Neuron (in vitro differentiated cells): Measurements from ENCODE around the gene CFAP100.

Experiments used
- H2AFZ ChIP-seq: one replicate; pipeline ENCODE4 v1.6.1; 2013; ENCODE audit warnings: low read depth, mild to moderate bottlenecking, inconsistent platforms, low read length, moderate library complexity
- H3K27me3 ChIP-seq: one replicate; pipeline ENCODE4 v1.6.1; 2013; ENCODE audit warnings: low read length; ENCODE audit not compliant: insufficient read depth
- H3K36me3 ChIP-seq: one replicate; pipeline ENCODE4 v1.6.1; 2013; ENCODE audit warnings: low read length; ENCODE audit not compliant: insufficient read depth
- H3K4me1 ChIP-seq: one replicate; pipeline ENCODE4 v1.6.1; 2013; ENCODE audit warnings: low read length; ENCODE audit not compliant: insufficient read depth
- H3K4me3 ChIP-seq: 2 replicates; pipeline ENCODE4 v1.5.1; 2013; ENCODE audit warnings: mild to moderate bottlenecking, low read length, moderate library complexity
- H3K9me3 ChIP-seq: one replicate; pipeline ENCODE4 v1.6.1; 2013; ENCODE audit warnings: low read length

The CFAP100 gene

DNA sequence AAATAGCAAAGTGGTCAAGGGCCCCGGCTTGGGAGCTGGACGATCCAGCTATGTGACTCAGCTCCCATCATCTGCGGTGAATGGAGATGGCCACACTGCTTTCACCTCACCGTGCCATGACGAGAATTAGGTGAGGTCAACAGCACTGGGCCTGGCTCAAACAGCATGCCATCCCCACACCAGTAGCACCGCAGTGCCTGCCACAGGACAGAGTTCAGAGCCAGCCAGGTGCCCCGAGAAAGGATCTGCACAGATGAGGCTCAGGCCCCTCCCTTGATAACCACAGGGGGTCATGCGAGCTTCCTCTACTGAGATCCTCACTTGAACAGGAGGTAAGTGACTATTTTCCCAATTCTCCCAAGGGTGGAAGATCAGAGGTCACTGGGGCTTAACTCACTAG, 51.6 kb downstream of the CFAP100 start:
- peaks cover 26% of the 10 kb centered on the region for H3K36me3 ChIP-seq
- H3K27me3 ChIP-seq: no peaks in the 10 kb centered on the region
- H3K4me3 ChIP-seq: no peak overlapping the region
- no peaks in the 10 kb centered on the region for H3K4me1 ChIP-seq
- no peaks in the 10 kb centered on the region for H3K9me3 ChIP-seq
- no peak overlapping the region for H2AFZ ChIP-seq

DNA sequence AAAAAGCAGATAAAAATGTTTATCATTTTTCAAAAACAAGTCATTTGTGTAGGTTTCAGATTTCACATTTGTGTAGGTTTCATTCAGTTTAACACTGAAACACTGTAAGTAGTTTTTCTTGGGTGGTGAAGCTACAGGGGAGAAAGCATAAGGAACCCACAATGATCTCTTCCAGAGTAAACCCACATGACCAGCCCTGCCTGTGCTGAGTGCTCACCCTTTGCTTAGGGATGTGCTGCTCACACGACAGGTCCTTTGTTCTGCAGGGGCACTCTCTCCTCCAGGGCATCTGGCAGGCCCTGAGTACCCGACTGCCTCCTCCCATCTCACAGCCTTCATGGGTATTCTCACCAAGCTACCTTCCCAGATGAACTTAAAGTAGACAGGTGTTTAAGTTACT, 52.1 kb downstream of the CFAP100 start:
- Histone ChIP-seq H3K4me3 (no peak overlapping the region), H2AFZ (no peak overlapping the region), H3K27me3 (no peaks in the 10 kb centered on the region), H3K4me1 (no peaks in the 10 kb centered on the region), H3K36me3 (peaks cover 31% of the 10 kb centered on the region), H3K9me3 (no peaks in the 10 kb centered on the region)

DNA sequence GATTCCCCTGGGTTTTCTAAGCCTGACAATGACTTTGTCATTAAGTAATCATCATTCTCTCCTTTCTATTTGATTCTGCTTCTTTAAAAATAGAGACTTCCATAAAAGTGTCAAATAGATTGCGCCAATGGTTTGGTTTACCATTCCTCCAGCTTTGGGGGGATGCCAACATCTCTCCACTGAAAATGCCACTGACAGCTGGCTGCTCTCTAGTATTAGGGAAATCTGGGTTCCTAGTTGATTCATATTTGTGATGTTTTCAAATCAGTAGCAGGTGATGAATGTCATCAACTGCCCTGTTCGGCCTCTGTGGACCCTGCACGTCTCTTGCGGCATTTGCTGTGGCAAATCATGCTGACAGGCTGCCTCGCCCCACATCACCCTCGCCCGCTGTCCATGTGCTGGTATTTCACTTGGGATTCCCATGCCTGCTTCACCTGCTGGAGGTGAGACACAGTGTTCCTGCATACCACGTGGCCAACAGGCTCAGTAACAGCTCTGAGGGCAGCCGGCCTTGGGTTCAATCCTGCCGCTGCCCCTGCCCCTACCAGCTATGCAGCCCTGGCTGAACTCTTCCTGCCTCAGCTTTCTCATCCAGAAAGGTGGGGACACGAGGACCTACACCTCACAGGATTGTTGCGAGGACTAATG, 52.9 kb downstream of the CFAP100 start:
- H3K4me1 ChIP-seq: no peaks in the 10 kb centered on the region
- H3K9me3 ChIP-seq: no peaks in the 10 kb centered on the region
- peaks cover 37% of the 10 kb centered on the region for H3K36me3 ChIP-seq
- H3K27me3 ChIP-seq: no peaks in the 10 kb centered on the region
- H2AFZ ChIP-seq: no peak overlapping the region
- no peak overlapping the region for H3K4me3 ChIP-seq

DNA sequence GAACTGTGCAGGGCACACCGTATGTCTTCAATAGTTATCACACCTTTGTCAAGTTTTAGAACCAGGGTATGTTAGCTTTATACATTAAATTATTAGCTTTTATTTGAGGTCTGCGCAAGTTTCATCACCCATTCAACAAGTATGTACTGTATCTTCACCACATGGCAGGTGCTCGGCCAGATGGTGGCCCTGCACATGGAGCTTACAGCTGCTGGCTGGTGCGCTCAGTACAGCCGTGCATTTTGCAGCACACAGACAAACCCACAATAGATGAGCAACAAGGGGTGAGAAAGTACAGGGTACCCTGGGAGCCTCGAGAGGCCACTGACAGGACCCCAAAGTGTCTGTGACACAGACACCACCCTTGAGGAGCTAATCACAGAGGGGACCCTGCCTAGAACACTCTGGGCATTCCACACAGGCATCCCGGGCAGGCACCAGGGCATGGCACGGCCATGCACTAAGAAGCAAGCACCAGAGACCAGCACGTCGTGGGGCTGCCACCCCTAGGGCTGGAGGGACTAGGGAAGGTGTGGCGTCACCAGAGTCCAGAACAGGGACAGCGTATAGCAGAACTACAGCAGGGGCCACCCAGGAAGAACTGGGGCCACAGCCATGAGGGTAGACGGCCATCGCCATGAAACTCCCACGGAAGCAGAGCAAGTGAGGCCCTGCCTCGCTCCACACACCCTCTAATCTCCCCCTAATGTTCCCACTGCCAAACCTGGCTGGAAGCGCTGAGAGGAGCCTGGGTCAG, 53.6 kb downstream of the CFAP100 start:
- Histone ChIP-seq H3K9me3 (no peaks in the 10 kb centered on the region), H3K4me3 (no peak overlapping the region), H3K4me1 (peaks cover 1% of the 10 kb centered on the region), H2AFZ (no peak overlapping the region), H3K27me3 (no peaks in the 10 kb centered on the region), H3K36me3 (peaks cover 41% of the 10 kb centered on the region)

DNA sequence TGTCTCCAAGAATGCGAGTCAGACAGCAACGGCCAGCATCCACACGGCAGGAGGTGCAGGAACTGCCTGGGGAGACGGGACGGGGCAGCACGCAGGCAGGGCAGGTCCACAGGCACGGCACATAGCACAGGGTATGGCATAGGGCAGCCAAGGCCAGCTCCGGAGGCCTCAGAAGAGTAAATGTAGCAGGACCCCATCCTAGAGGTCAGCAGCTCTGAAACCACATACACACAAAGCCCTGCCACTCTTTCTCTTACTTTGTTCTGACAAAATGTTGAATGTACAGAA, 54.1 kb downstream of the CFAP100 start:
- no peak overlapping the region for H3K4me3 ChIP-seq
- H3K4me1 ChIP-seq: peaks cover 5% of the 10 kb centered on the region
- H2AFZ ChIP-seq: no peak overlapping the region
- no peaks in the 10 kb centered on the region for H3K9me3 ChIP-seq
- H3K36me3 ChIP-seq: peaks cover 42% of the 10 kb centered on the region
- H3K27me3 ChIP-seq: no peaks in the 10 kb centered on the region

DNA sequence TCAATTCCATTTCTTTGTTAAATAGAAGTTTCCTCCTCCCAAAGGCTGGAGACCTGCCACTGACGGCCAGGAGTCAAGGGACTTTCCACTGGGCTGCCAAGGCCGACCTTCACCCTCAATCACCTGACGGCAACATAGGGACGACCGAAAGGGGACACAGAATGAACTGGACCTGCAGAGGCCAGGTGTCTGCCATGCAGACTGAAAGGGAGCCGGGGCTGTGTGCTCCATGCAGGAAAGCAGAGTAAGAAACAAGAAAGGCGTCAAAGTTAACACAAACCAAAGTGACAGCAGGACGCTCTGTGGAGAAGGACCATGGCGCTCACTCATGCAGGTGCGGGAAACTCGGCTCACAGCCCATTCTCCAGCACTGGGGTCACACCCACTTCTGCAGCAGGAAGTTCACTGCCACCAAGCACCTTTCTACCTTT, 54.9 kb downstream of the CFAP100 start:
- Histone ChIP-seq H3K27me3 (no peaks in the 10 kb centered on the region), H3K4me1 (peaks cover 12% of the 10 kb centered on the region), H3K4me3 (no peak overlapping the region), H2AFZ (no peak overlapping the region), H3K9me3 (no peaks in the 10 kb centered on the region), H3K36me3 (peaks cover 42% of the 10 kb centered on the region)

DNA sequence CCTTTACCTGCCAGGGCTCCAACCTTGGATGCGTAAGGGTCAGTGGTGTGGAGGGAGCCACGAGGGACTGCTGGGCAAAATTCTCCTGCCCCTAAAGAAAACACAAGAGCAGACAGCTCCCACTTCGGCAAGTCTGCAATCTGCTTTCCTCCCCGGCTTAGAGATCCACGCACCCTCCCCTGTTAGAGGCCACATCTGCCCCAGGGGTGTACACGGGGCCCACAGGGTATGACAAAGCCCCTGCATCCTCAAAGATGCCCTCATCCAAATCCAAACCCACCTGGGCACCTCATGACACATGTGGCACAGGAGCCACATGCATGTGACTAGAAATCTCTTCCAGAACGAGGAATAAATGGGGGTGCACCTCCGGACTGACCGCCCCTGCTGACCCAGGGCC, 55.5 kb downstream of the CFAP100 start:
- Histone ChIP-seq H3K9me3 (no peaks in the 10 kb centered on the region), H3K27me3 (no peaks in the 10 kb centered on the region), H3K4me3 (no peak overlapping the region), H3K36me3 (peaks cover 42% of the 10 kb centered on the region), H2AFZ (no peak overlapping the region), H3K4me1 (peaks cover 18% of the 10 kb centered on the region)

DNA sequence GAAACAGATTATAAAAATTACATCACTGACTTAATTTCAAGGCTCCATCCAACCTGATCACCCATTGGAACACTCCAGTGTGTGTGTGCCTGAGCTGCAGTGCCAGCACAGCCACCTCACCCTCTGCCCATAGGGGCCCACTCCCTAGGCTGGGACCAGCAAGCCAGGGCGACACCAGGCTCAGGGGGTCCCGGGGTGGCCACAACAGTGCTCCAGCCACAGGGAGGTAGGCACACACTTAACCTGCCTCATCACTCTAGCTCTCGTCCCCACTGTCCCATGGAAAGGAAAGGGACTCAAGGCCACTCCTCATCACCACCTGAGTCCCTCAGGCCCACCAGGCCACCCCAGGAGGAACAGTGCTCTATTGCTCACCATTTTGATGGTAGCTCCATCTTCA, 56.0 kb downstream of the CFAP100 start:
- Histone ChIP-seq H3K4me3 (no peak overlapping the region), H3K4me1 (peaks cover 21% of the 10 kb centered on the region), H3K36me3 (peaks cover 42% of the 10 kb centered on the region), H3K9me3 (no peaks in the 10 kb centered on the region), H3K27me3 (no peaks in the 10 kb centered on the region), H2AFZ (no peak overlapping the region)

DNA sequence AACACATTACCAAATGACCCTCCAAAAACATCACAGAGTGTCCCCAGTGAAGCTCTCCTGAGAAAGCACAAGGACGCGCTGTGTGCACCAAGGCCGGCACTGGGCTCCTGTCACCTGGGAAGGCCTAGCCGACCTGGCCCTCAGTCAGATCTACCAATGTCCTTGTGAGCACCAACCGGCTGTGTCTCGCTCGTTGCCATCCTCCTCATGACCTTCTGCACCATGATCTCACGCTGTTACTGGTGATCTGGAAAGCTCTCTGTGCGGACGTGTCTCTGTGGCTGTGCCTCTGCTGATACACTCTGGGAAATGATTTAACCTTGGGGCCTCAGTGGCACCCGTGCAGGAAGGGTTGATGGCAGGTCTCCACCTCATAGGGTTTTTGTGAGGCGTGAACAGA, 56.8 kb downstream of the CFAP100 start:
- no peak overlapping the region for H2AFZ ChIP-seq
- H3K4me3 ChIP-seq: no peak overlapping the region
- peaks cover 21% of the 10 kb centered on the region for H3K4me1 ChIP-seq
- no peaks in the 10 kb centered on the region for H3K27me3 ChIP-seq
- no peaks in the 10 kb centered on the region for H3K9me3 ChIP-seq
- H3K36me3 ChIP-seq: peaks cover 48% of the 10 kb centered on the region

DNA sequence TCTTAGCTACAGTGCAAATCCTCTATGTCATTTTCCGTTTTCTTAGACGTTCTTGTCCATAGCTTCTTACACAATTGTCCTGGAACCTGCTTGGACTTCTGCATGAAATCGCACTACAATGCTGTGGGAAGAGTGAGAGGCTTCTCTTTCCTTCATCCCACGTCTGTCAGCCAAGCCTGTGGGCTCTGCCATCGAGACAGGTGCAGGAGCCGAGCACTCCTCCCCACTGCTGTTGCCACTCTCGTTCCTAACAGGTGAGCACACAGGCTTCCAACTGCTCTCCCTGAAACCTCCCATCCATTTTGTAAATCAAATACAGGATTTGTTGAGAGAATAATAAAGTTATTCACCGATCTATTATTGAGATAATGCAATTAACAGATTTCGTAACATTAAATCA, 57.5 kb downstream of the CFAP100 start:
- Histone ChIP-seq H3K9me3 (no peaks in the 10 kb centered on the region), H2AFZ (no peak overlapping the region), H3K4me3 (no peak overlapping the region), H3K36me3 (peaks cover 55% of the 10 kb centered on the region), H3K4me1 (peaks cover 21% of the 10 kb centered on the region), H3K27me3 (no peaks in the 10 kb centered on the region)

DNA sequence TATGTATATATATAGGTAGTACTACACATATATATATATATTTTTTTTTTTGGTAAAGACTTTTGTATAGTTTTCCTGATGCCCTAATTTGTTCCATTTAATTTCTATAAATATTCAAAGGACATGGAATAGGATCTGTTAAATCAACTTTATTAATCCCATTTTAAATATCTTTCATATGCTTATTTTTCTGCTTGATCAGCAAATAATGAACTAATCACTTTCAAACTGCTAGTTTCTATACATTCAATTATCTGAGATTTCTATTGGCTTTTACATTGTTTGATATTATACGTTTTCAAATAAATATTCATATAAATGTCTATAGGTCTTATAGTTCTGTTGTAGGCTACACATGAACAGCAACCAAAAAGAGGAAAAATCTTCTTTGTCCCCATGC, 59.3 kb downstream of the CFAP100 start:
- Histone ChIP-seq H3K4me3 (no peak overlapping the region), H2AFZ (no peak overlapping the region), H3K9me3 (no peaks in the 10 kb centered on the region), H3K4me1 (peaks cover 21% of the 10 kb centered on the region), H3K36me3 (peaks cover 59% of the 10 kb centered on the region), H3K27me3 (no peaks in the 10 kb centered on the region)

DNA sequence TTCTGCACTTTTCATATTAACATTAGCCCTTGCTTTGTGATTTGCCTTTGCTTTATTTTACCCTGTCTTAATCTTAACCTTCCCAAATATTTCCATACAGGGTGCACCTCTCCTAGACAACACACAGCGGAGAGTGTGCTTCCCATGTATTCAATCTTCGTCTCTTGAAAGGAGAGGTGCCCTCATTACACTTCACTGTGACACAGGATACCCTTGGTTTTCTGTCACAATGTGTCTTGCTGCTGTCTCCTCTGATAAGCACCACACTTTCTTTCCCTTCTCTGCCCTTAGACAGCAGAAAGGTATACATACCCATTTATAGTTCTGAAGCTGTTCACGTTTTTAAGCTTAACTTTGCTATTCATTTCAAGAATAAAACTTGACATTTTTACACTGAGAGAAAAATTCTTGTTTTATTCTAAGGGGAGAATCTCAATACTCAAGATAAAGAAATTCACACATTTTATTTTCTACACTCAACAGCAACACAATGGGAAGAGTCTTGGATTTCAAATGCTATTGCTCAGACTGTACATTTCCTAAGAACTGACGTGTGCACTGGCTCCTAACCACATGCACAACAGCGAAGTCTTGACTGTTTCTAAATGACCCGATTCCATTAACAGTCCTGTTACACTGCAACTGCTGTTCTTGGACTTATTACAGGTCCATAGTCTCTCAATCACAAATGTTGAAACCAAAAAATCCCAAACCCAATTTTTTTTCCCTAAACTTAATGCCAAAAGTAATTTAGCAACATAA, 59.9 kb downstream of the CFAP100 start:
- Histone ChIP-seq H2AFZ (no peak overlapping the region), H3K4me3 (no peak overlapping the region), H3K27me3 (no peaks in the 10 kb centered on the region), H3K4me1 (peaks cover 21% of the 10 kb centered on the region), H3K36me3 (peaks cover 64% of the 10 kb centered on the region), H3K9me3 (no peaks in the 10 kb centered on the region)

DNA sequence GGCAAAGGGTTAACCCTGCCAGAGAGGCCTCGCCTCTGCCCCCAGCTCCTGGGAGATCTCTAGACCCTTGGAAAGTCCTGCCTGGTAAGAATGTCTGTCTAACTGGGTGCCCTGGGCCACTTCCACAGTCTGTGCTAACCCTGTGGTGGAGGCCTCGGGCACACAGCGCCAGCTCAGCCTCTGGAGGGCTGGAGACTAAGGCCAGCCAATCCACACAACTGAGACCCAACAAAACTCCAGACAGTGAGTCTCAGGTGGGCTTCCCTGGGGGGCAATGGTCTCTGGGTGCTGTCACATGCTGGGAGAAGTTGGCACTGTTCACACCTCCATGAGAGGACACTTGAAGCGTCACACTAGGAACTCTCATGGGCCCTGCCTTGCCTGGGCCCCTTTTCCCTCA, 61.5 kb downstream of the CFAP100 start:
- H2AFZ ChIP-seq: no peak overlapping the region
- no peaks in the 10 kb centered on the region for H3K27me3 ChIP-seq
- H3K9me3 ChIP-seq: no peaks in the 10 kb centered on the region
- peaks cover 64% of the 10 kb centered on the region for H3K36me3 ChIP-seq
- peaks cover 21% of the 10 kb centered on the region for H3K4me1 ChIP-seq
- no peak overlapping the region for H3K4me3 ChIP-seq
